Neural progenitor cell (in vitro differentiated cells): ENCODE measurements around the gene APBA3.

Source experiments
- EZH2 ChIP-seq: fragments of 200-600 bp; sonication (generic); IDR thresholded peaks from 2 replicates; pipeline ENCODE4 v1.6.1; 2017; ENCODE audit warnings: antibody characterized with exemption, mild to moderate bottlenecking, moderate library complexity
- TF ChIP-seq, protein P1 (sequence below): fragments of 200-600 bp; sonication (generic); IDR thresholded peaks from 2 replicates; pipeline ENCODE4 v1.5.1; 2017; ENCODE audit warnings: antibody characterized with exemption, mild to moderate bottlenecking

GRCh38 chr19:3733549-3734309 is 27.8 kb downstream of the APBA3 start:
- TF ChIP-seq, protein P1, sequence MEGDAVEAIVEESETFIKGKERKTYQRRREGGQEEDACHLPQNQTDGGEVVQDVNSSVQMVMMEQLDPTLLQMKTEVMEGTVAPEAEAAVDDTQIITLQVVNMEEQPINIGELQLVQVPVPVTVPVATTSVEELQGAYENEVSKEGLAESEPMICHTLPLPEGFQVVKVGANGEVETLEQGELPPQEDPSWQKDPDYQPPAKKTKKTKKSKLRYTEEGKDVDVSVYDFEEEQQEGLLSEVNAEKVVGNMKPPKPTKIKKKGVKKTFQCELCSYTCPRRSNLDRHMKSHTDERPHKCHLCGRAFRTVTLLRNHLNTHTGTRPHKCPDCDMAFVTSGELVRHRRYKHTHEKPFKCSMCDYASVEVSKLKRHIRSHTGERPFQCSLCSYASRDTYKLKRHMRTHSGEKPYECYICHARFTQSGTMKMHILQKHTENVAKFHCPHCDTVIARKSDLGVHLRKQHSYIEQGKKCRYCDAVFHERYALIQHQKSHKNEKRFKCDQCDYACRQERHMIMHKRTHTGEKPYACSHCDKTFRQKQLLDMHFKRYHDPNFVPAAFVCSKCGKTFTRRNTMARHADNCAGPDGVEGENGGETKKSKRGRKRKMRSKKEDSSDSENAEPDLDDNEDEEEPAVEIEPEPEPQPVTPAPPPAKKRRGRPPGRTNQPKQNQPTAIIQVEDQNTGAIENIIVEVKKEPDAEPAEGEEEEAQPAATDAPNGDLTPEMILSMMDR: no peak
- no peak for TF ChIP-seq EZH2
